A549 (cell line): Measurements from ENCODE around the gene MAP3K7CL.

Source experiments
- CHD2 ChIP-seq: fragments of 150-350 bp; IDR thresholded peaks from 2 replicates; pipeline ENCODE4 v1.6.1; 2014; ENCODE audit warnings: low read length; ENCODE audit not compliant: partially characterized antibody
- CTCF ChIP-seq: fragments of >200 bp; sonication (Bioruptor Twin); formaldehyde crosslinking; IDR thresholded peaks from 3 replicates; pipeline ENCODE4 v1.5.1; 2016
- EP300 ChIP-seq, 2 experiments: fragments of >200 bp; sonication (Bioruptor Twin); formaldehyde crosslinking; IDR thresholded peaks; 2 replicates in 1 of 2; 3 replicates in 1 of 2; pipeline ENCODE4 v1.6.1; 2016 to 2017
- HOXA7 ChIP-seq: fragments of 250-450 bp; sonication (Bioruptor Pico); IDR thresholded peaks from 2 replicates; pipeline ENCODE4 v1.5.0; 2020; ENCODE audit warnings: mild to moderate bottlenecking, moderate library complexity
- JUN ChIP-seq, 2 experiments: fragments of >200 bp; sonication (Bioruptor Twin); formaldehyde crosslinking; IDR thresholded peaks; 2 replicates in 1 of 2; 3 replicates in 1 of 2; pipeline ENCODE4 v1.6.1; 2016 to 2017
- POLR2A ChIP-seq: IDR thresholded peaks from 2 replicates; pipeline ENCODE4 v1.6.1; 2012; ENCODE audit warnings: mild to moderate bottlenecking, low read length
- RARB ChIP-seq: fragments of 250-450 bp; sonication (Bioruptor Pico); IDR thresholded peaks from 2 replicates; pipeline ENCODE4 v1.8.0; 2021; ENCODE audit warnings: mild to moderate bottlenecking, moderate library complexity
- REST ChIP-seq: fragments of 200-600 bp; sonication (generic); IDR thresholded peaks from 2 replicates; pipeline ENCODE4 v1.6.1; 2016; ENCODE audit warnings: antibody characterized with exemption, mild to moderate bottlenecking, moderate library complexity
- SMC3 ChIP-seq: fragments of >200 bp; sonication (Bioruptor Twin); formaldehyde crosslinking; IDR thresholded peaks from 3 replicates; pipeline ENCODE4 v1.6.1; 2018; ENCODE audit warnings: inconsistent platforms
- ZSCAN20 ChIP-seq: fragments of 250-450 bp; sonication (Bioruptor Pico); IDR thresholded peaks from 2 replicates; pipeline ENCODE4 v1.8.0; 2022; ENCODE audit warnings: mild to moderate bottlenecking, moderate library complexity
- TF ChIP-seq, protein P1 (sequence below): fragments of 450-650 bp; IDR thresholded peaks from 2 replicates; pipeline ENCODE4 v1.6.1; 2014; ENCODE audit warnings: antibody characterized with exemption
- TF ChIP-seq, protein P2 (sequence below): fragments of 250-450 bp; sonication (Bioruptor Pico); IDR thresholded peaks from 2 replicates; pipeline ENCODE4 v1.5.0; 2021; ENCODE audit warnings: mild to moderate bottlenecking, moderate library complexity, borderline replicate concordance

GRCh38 chr21:29176471-29177120, 46.2 kb downstream of the MAP3K7CL start:
- TF ChIP-seq EP300 (IDR thresholded peaks at IDR 0.05), result no peak
- TF ChIP-seq CTCF, result no peak
- TF ChIP-seq REST, result no peak
- TF ChIP-seq ZSCAN20, result no peak
- no peak for TF ChIP-seq JUN (IDR thresholded peaks at IDR 0.05)
- no peak for TF ChIP-seq HOXA7 (CRISPR knock-in tag)
- TF ChIP-seq POLR2A, result no peak
- TF ChIP-seq CHD2, result no peak
- TF ChIP-seq, protein P1, sequence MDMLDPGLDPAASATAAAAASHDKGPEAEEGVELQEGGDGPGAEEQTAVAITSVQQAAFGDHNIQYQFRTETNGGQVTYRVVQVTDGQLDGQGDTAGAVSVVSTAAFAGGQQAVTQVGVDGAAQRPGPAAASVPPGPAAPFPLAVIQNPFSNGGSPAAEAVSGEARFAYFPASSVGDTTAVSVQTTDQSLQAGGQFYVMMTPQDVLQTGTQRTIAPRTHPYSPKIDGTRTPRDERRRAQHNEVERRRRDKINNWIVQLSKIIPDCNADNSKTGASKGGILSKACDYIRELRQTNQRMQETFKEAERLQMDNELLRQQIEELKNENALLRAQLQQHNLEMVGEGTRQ, result no peak
- TF ChIP-seq, protein P2, sequence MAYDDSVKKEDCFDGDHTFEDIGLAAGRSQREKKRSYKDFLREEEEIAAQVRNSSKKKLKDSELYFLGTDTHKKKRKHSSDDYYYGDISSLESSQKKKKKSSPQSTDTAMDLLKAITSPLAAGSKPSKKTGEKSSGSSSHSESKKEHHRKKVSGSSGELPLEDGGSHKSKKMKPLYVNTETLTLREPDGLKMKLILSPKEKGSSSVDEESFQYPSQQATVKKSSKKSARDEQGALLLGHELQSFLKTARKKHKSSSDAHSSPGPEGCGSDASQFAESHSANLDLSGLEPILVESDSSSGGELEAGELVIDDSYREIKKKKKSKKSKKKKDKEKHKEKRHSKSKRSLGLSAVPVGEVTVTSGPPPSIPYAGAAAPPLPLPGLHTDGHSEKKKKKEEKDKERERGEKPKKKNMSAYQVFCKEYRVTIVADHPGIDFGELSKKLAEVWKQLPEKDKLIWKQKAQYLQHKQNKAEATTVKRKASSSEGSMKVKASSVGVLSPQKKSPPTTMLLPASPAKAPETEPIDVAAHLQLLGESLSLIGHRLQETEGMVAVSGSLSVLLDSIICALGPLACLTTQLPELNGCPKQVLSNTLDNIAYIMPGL (CRISPR knock-in tag), result no peak
- no peak for TF ChIP-seq RARB (CRISPR knock-in tag)
- TF ChIP-seq SMC3, result no peak
